Stimulated activated CD8-positive, alpha-beta memory T cell treated with anti-CD3 and anti-CD28 coated beads, Interleukin-15, amount 100 ng/mL, for 1 hour (primary cell): Measurements from ENCODE around the gene SCFD2.

ENCODE experiments used
- DNase-seq: peaks from one replicate; pipeline ENCODE4 v3.0.0-alpha.2; 2020; ENCODE audit warnings: low read depth

SCFD2 gene

DNA sequence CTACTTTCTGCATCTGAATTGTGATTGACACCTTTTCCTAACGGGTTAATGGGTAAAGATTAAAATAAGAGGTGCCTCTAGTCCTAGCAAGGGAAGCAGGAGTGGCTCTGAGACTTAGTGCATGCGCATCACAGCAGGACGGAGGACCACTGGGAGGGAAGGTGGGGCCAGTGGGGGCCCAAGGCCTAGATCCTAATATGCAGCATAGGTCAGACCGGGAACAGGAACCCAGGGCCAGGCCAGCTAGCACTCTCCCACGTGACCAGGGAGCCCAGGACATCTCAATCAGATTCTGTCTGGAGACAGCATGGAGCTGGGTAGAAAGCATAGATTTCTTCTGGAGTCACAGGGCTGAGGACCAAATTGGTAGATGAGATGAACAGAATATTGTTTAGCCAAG is 448.0 kb downstream of the SCFD2 start:
- DNase-seq = no peak

DNA sequence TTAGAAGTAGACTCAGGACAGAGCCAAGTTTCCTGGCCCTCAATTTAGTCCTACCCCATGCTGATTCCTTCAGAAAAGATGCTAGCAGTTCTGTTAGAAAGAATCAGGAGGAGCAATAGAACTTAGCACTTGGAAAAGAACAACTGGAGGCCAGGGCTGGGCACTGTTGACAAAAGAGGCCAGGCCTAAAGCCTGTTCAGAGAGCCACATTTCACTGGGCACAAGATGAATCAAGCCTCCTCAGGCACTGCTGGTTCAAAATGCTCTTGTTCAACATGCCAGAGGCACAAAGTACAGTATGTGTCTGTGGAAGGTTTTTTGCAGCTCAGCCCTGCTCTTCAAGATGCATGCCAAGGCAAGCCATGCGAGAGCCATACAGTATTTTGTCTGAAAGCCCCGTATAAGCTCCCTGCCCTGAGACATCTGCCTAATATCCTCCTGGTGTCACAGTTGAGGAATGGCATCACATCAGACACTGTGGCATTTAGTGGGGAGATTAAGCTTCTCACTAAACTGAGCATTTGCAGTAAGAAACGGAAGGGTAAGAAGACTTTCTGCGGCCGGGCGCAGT is 450.0 kb downstream of the SCFD2 start:
- no peak for DNase-seq

- no peak for DNase-seq
Observed at GRCh38 chr4:52915191-52915590, 450.7 kb downstream of the SCFD2 start.

- DNase-seq = no peak
Observed at GRCh38 chr4:52914051-52914605, 451.7 kb downstream of the SCFD2 start.

- no peak for DNase-seq
Observed at GRCh38 chr4:52912608-52913007, 453.3 kb downstream of the SCFD2 start.

DNA sequence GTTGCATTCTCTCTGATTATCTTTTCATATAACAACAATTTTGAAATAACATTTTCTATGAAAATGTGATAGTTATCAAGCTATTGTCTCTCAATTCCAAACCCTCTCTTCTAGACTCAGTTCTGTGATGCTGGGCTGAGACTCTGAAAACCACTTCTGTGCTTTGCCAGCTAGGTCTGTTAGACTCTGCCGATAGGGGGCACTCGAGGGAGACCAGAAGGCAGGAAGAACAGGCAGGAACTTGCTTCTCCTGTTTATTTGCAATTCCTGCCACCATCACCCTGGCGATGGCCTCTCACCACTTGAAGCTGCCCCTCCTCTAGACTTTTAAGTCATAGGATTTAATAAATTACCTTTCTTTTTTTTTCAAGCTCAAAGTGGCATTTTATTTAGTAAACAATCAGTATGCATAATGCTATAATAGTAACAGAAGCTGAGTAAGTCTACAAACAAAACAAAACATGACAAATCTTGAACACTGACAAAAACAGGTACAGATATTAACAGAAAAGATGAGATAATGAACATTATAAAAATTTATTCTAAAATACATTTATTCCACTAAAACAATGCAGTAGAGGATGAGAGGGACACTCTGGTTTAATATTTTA is 454.1 kb downstream of the SCFD2 start:
- peak; percentile 37 for DNase-seq

DNA sequence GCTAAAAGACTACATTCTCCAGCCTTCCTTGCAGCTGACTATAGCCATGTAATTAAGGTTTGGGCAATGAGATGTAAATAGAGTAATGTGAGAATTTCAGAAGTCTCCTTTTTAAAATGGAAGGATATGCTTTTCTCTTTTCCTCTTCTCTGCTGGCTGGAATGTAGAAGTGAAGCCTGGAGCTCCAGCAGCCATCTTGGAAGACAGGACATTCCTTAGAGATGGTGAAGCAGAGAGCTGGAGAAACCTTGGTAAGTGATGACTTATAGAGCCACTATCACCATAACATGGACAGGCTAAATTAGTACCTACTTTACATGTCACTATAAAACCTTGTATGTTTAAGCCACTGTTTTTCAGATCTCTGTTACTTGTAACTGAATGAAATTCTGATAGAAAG is 455.7 kb downstream of the SCFD2 start:
- DNase-seq = no peak

GRCh38 chr4:52907510-52907909 is 458.4 kb downstream of the SCFD2 start:
- DNase-seq = no peak

- no peak for DNase-seq
Observed at GRCh38 chr4:52904421-52904820, 461.4 kb downstream of the SCFD2 start.

DNA sequence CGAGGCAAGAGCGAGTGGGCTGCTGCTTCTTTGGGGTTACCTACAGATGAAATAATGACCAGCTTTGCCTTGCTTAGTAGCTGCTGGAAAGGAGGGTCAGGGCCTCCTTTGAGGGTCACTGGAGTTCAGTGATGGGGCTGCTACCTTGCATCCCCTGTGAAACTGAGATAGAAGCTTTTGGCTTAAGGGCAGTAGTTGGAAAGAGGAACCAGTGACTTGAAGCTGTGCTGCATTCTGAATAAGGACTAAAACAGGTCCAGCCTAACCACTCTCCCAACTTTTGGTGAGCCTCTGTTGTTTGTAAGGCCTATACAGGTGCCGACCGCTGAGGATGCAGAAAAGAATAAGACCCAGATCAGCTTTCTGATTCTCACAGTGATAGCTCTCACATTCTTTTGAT is 462.6 kb downstream of the SCFD2 start:
- DNase-seq = no peak

DNA sequence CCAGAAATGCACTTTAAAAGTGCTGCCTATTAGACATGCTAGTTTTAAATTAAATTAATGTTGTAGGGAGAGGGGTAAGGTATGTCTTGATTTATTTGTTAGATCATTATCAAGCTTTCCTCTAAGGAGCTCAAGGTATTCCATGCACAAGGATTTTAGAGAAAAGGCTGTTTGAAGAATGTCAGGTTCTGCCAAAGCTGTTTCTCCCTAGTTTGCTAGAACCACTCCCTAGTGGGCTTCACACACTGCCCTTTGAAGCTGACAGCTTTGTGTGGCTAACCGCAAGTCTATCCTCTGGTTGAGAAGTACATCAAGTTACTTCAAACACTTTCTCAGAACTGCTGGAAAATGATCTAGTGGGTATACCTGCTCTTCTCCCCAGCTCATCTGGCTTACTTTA is 471.4 kb downstream of the SCFD2 start:
- DNase-seq = no peak

- no peak for DNase-seq
Observed at GRCh38 chr4:52892880-52893279, 473.0 kb downstream of the SCFD2 start.

DNA sequence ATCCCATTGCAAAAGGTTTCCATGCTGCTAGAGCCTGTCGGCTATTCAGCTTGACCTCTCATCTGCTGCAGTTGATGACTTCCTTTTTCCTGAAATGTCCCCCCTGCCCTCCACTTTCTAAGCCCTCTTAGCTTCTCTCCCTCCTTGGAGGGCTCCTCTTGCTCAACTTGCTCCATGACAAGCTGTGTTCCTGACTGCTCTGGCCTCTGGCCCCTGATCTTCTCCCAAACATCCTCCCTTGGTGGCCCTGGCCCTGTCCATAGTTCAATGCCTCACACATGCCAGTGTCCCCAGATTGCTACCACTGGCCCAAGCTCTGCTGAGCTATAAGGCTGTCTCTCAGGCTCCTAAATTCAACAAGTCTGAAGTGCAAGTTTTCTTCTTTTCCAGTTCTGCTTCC is 474.1 kb downstream of the SCFD2 start:
- DNase-seq = no peak

DNA sequence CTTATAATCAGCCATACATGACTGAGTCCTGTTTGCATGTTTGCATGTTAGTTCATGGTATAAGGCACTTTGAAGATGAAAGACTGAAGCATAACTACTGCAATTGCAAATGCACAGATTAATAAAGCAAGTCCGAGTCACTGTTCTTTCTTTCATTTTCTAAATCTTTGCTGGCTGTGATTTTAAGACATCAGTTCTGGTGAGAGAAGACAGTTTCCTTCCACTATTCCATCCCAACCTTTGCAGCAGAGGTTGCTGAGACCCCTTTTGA is 475.4 kb downstream of the SCFD2 start:
- DNase-seq = no peak

- DNase-seq = no peak
Observed at GRCh38 chr4:52889778-52890520, 475.9 kb downstream of the SCFD2 start.

- DNase-seq = no peak
Observed at GRCh38 chr4:52889354-52889753, 476.5 kb downstream of the SCFD2 start.

- DNase-seq = no peak
Observed at GRCh38 chr4:52884994-52885393, 480.9 kb downstream of the SCFD2 start.

DNA sequence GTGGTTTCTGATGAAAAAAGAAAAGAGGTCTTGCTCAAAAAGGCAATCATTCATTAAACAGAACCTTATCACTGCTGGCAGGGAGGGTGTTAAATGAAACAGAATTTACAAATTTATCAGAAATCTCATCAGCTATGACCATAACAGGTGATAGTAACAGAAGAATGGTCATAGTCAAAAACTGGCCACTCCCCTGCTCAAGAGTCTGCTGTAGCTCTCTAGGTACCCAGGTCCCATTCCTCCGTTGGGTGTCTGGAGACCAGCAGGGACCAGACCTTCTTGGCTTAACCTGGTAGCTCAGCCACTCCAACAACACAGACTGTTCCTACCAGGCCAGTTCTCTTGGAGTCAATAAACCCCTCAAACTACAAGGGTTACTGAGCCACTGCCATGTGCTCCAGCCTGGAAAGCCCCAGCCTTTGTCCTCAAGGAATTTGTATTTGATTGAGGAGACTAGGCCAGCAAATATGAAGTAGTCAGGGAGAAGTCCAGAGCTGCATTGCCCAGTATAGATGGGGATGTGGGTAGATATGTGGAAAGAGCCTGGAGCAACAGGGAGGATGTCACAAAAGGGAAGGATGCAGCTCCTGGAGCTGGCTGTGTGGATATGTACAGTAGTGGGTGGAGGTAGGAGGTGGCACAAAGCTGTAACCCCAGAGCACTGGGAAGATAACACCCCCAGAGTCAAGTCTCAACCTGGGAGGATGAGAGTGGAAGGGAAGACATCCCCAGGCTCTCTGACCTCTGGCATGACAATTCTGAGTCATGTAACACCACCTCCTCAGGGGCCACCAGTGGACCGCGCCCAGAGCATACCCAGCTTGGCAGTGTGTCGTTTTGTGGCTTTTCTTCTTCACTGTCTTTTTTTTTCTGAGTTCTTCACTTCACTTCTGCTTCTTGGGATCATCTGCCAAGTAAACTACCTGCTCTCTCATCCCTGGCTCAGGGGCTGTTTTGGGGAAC is 481.9 kb downstream of the SCFD2 start:
- DNase-seq = no peak

DNA sequence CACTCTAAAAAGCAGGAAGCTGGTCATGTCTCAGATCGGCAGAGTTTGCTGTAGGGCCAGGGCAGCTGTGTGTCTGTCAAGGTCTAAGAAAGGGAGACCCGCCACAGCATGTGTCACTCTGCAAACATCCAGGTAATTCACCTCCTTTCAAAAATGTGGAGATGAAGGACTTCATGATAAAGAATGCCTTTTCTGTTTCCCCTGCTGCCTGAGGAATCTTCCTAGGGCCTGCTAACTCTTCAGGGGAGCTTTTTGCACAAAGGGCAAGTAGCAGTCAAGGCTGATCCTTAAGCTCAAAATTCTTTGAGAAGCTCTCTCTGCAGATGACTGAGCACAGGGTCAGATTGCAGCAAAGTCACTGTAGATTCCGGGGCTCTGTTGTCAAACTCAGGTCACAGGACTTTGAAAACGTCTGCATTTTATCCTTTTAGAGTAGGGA is 482.7 kb downstream of the SCFD2 start:
- DNase-seq = no peak

DNA sequence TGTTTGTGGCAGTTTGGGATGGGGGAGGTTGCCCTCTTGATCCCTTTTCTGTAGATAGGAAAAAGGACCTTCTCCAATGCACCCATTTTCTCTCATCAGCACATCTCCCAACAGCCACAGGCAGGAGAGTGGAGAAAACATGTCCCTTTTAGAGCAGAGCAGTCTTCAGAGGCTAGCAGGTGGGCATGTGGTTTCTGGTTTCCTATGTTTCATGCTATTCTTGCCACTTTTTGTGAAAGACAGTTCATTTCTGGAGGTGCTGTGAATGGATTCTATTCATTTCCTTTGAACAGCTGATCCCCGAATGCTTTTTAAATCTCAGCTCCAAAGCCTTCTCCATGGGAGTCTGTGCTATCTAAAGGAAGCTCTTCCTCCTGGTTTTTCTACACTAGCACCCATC is 484.9 kb downstream of the SCFD2 start:
- no peak for DNase-seq

DNA sequence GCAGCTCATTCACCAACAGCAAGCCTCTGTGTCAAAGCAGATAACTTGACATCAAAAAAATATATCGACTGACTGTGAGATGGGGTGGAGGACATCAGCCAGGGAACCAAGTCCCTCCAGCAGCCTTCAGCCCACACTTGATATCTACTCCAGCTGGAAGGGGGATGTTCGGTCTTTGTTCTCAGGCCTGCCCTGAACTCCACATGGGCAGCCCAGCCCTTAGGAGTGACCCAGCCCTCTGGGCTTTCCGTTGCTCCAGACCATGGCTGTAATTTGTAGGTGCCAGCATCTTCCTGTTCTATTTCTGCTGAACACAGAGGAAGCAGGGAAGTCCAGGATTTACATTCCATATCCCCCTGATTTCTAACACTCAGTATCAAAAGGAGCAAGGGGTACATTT is 486.4 kb downstream of the SCFD2 start:
- DNase-seq = no peak

DNA sequence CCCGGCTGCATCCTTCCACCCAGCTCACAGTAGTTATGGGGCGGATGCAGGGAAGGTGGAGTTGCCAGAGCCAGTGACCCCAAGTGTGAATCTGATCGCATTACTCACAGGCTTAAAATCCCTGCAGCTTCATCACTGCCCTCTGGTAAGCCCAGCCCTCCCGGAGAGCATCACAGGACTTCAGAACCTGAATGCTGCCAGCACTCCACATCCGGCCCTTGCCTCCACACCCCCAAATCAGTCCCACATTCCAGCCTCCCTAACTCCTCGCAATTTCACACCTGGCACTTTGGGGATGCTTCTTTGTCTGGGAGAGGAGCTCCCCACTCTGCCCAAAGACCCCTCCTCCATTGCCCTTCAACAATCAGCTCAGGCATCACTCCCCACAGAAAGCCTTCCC is 488.2 kb downstream of the SCFD2 start:
- DNase-seq = no peak
